Glutamatergic neuron (in vitro differentiated cells): ENCODE data around the gene FUT2. TPM values are rescaled to one million over a fixed set of nuclear protein-coding genes. Genes with fewer than 3 reads are reported as not detected.

Source experiments
- DNase-seq: peaks from one replicate; pipeline ENCODE4 v3.0.0; 2022
- H3K27ac Mint-ChIP-seq: one replicate; pipeline ENCODE4 v1.8.0; 2020; ENCODE audit warnings: mild to moderate bottlenecking, mixed read lengths, inconsistent platforms; ENCODE audit not compliant: unreplicated experiment
- H3K27me3 Mint-ChIP-seq: one replicate; pipeline ENCODE4 v1.8.0; 2020; ENCODE audit warnings: mild to moderate bottlenecking, moderate library complexity, mixed read lengths, inconsistent platforms; ENCODE audit not compliant: unreplicated experiment
- H3K36me3 Mint-ChIP-seq: one replicate; pipeline ENCODE4 v1.8.0; 2020; ENCODE audit warnings: mild to moderate bottlenecking, mixed read lengths, inconsistent platforms; ENCODE audit not compliant: unreplicated experiment
- H3K4me1 Mint-ChIP-seq: one replicate; pipeline ENCODE4 v1.8.0; 2020; ENCODE audit warnings: mild to moderate bottlenecking, low read depth, mixed read lengths, inconsistent platforms; ENCODE audit not compliant: unreplicated experiment
- H3K4me3 Mint-ChIP-seq: one replicate; pipeline ENCODE4 v1.8.0; 2020; ENCODE audit warnings: mild to moderate bottlenecking, mixed read lengths, inconsistent platforms; ENCODE audit not compliant: unreplicated experiment
- H3K9me3 Mint-ChIP-seq: one replicate; pipeline ENCODE4 v1.8.0; 2020; ENCODE audit warnings: mild to moderate bottlenecking, moderate library complexity, mixed read lengths, inconsistent platforms; ENCODE audit not compliant: unreplicated experiment
- total RNA-seq: library from RNA; stranded (reverse); fragmentation: NEBNext Ultra II Directional; extraction: Animal tissue kit (Norgen Biotek cat#: 25700); gene quantifications from one replicate; pipeline ENCODE4 v1.2.1, GENCODE V29; 2021; ENCODE audit not compliant: unreplicated experiment
- TF ChIP-seq, protein P1 (sequence below): fragments of 200-600 bp; sonication (generic); IDR thresholded peaks from one replicate; pipeline ENCODE4 v1.5.0; 2021; ENCODE audit not compliant: partially characterized antibody, unreplicated experiment

The FUT2 gene
- total RNA-seq, 1 donor from 2014 or later = 0.22 TPM

DNA sequence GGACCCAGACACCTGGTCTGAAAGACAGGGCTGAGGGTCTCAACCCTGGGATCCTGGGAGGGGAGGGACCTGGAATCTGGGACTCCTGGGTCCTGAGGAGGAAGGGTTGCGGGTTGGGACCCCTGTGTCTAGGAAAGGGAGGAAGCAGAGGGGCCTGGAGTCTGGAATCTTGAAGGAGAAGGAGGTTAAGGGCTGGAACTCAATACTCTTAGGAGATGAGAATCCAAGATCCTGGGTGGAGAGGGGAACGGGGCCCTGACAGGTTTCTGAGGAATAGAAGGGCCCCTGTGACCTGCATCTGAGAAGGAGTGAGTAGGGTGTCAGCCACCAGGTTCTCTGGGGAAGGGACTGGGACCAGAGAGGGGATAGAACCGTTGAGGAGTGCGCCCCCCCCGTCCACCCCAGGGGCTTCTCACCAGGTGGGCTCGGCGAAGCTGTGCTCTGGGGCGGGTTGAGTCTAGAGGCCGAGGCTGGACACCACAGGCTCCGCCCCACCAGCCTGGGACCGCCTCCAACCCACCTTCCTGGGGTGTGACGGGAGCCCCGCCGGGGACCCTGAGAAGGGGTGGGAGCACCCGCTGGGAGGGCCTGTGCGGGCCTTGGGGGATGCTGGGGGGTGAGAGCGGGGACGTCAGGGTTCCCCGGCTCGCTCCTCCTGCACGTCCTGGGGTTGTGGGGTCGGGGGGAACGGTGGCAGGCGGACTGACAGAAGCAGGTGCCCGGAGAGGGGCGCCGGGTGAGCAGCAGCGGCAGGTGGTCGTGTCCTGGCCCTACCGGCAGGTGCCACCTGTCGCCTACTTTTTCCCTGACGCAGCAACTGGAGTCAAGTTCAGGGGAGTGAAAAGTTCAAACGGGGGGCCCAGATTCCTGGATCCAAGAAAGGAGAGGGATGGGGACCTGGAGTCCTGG lies 23.7 kb downstream of the FUT2 start, which contains the start of gene MAMSTR:
Gene MAMSTR, minus strand, starts transcription at position 463 of the 909 bp plus-strand sequence. CDS start 694 bp downstream, outside the sequence.
- Mint-ChIP-seq H3K27ac (peak within 1 kb of the TSS; percentile 95), H3K27me3 (peaks cover 14% of the 10 kb centered on the region), H3K4me1 (peaks cover 13% of the 10 kb centered on the region), H3K9me3 (peaks cover 5% of the 10 kb centered on the region), H3K4me3 (peak within 1 kb of the TSS; percentile 97), H3K36me3 (no peaks in the 10 kb centered on the region)
- TF ChIP-seq, protein P1, sequence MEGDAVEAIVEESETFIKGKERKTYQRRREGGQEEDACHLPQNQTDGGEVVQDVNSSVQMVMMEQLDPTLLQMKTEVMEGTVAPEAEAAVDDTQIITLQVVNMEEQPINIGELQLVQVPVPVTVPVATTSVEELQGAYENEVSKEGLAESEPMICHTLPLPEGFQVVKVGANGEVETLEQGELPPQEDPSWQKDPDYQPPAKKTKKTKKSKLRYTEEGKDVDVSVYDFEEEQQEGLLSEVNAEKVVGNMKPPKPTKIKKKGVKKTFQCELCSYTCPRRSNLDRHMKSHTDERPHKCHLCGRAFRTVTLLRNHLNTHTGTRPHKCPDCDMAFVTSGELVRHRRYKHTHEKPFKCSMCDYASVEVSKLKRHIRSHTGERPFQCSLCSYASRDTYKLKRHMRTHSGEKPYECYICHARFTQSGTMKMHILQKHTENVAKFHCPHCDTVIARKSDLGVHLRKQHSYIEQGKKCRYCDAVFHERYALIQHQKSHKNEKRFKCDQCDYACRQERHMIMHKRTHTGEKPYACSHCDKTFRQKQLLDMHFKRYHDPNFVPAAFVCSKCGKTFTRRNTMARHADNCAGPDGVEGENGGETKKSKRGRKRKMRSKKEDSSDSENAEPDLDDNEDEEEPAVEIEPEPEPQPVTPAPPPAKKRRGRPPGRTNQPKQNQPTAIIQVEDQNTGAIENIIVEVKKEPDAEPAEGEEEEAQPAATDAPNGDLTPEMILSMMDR = no peak
- no peak for DNase-seq

- Mint-ChIP-seq H3K27ac (peak overlapping the region; percentile 95), H3K4me1 (peaks cover 16% of the 10 kb centered on the region)
Measured at GRCh38 chr19:48720251-48720612, 24.5 kb downstream of the FUT2 start.

DNA sequence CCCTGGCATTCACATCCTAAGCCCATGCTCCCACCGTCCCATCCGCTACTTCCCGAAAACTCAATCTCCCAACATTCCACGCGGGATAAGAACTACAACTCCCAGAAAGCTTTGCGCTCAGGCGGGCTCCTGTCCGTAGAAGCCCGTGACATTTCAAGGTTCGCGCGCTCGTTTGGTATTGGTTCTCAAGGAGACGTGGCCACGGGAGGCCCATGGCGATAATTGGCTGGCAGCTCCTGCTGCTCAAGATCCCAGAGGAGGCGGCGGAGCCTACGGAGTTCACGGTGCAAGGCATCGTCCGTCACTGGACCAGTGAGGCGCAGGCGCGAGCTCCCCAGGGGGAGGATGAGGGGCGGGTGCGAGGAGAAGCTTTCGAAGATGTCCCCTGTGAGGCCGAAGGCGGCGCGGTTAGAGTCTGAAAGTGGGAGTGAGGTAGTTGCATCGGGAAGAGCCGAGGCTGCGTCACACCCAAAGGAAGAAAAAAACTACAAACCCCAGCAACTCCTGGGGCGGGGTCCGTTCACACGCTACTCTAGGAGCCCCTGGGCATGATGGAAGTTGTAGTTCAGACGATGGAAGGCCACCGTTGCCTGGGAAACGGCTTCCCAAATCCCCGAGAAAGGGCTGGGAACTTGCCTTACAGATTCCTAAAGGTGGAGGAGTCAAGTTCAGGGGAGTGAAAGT lies 25.0 kb downstream of the FUT2 start:
- H3K36me3 Mint-ChIP-seq = no peaks in the 10 kb centered on the region
- DNase-seq = peak; percentile 98
- H3K9me3 Mint-ChIP-seq = peaks cover 7% of the 10 kb centered on the region
- TF ChIP-seq, protein P1 = no peak
- H3K4me1 Mint-ChIP-seq = peaks cover 16% of the 10 kb centered on the region
- H3K27ac Mint-ChIP-seq = peak overlapping the region; percentile 95
- H3K4me3 Mint-ChIP-seq = peak overlapping the region; percentile 97
- H3K27me3 Mint-ChIP-seq = peaks cover 12% of the 10 kb centered on the region

More at GRCh38 chr19:48720251-48720612, 24.5 kb downstream of the FUT2 start:
- Mint-ChIP-seq H3K36me3 (no peaks in the 10 kb centered on the region), H3K9me3 (peaks cover 5% of the 10 kb centered on the region), H3K27me3 (peaks cover 12% of the 10 kb centered on the region), H3K4me3 (peak overlapping the region; percentile 97)
- TF ChIP-seq, protein P1 = no peak
- no peak for DNase-seq

DNA sequence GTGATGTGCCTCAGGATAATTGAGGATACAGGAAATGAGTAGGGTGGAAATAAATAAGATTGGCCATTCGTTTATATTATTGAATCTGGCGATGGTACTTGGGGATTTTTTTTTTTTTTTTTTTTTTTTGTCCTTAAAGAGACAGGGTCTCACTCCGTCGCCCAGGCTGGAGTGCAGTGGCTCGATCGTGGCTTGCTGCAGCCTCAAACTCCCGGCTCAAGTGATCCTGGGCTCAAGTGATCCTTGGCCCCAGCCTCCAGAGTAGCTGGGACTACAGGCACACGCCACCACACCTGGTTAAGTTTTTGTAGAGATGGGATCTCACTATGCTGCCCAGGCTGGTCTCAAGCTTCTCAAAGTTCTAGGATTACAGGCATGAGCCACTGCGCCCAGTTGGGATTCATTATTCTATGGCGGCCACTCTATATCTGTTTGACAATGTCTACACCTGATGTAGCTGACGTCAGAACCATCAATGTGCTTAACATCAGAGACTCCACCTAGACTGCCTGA lies 26.5 kb downstream of the FUT2 start:
- Mint-ChIP-seq H3K36me3 (peaks cover 5% of the 10 kb centered on the region), H3K4me3 (peak overlapping the region; percentile 52), H3K9me3 (peaks cover 7% of the 10 kb centered on the region), H3K4me1 (peaks cover 13% of the 10 kb centered on the region), H3K27ac (no peak overlapping the region), H3K27me3 (peaks cover 8% of the 10 kb centered on the region)
- TF ChIP-seq, protein P1 = no peak
- no peak for DNase-seq
